MV-4-11 (cell line): ENCODE data around the gene AKR1C1.
"Not testable (repeated sequence)": the region's sequence is repeated elsewhere in the genome, so short reads cannot be mapped to it uniquely, and the experiment has no call there.

Source experiments
- DNase-seq: peaks from one replicate; lab custom pipeline; 2025; lab: John Stamatoyannopoulos, UW

AKR1C1 gene

GRCh38 chr10:4984223-4984622 lies 21.0 kb downstream of the AKR1C1 start:
- no peak for DNase-seq

GRCh38 chr10:4984971-4985594 lies 21.9 kb downstream of the AKR1C1 start:
- no peak for DNase-seq

- DNase-seq = not testable (repeated sequence)
Measured at GRCh38 chr10:4988000-4988641, 24.9 kb downstream of the AKR1C1 start.

- no peak for DNase-seq
Measured at GRCh38 chr10:4990217-4990616, 27.0 kb downstream of the AKR1C1 start.

GRCh38 chr10:4991463-4991862 lies 28.2 kb downstream of the AKR1C1 start:
- not testable (repeated sequence) for DNase-seq

- DNase-seq = not testable (repeated sequence)
Measured at GRCh38 chr10:4992564-4992963, 29.3 kb downstream of the AKR1C1 start.

- not testable (repeated sequence) for DNase-seq
Measured at GRCh38 chr10:4994260-4994659, 31.0 kb downstream of the AKR1C1 start.

- no peak for DNase-seq
Measured at GRCh38 chr10:4998671-4999070, 35.5 kb downstream of the AKR1C1 start.

GRCh38 chr10:5002013-5002727 lies 39.0 kb downstream of the AKR1C1 start:
- DNase-seq = no peak

- peak; percentile 29 for DNase-seq
Measured at GRCh38 chr10:5003127-5004029, 40.2 kb downstream of the AKR1C1 start, which contains the start of gene AKR1C2. AKR1C2 (minus strand) TSS chr10:5003857; CDS start chr10:5003835, 22 bp downstream.

- not testable (repeated sequence) for DNase-seq
Measured at GRCh38 chr10:5004030-5004385, 40.8 kb downstream of the AKR1C1 start.

- not testable (repeated sequence) for DNase-seq
Measured at GRCh38 chr10:5004501-5004900, 41.3 kb downstream of the AKR1C1 start.

GRCh38 chr10:5008857-5009548 lies 45.8 kb downstream of the AKR1C1 start:
- not testable (repeated sequence) for DNase-seq

GRCh38 chr10:5010043-5010442 lies 46.8 kb downstream of the AKR1C1 start:
- not testable (repeated sequence) for DNase-seq

GRCh38 chr10:5011392-5011791 lies 48.2 kb downstream of the AKR1C1 start:
- DNase-seq = not testable (repeated sequence)

- DNase-seq = no peak
Measured at GRCh38 chr10:5012595-5012994, 49.4 kb downstream of the AKR1C1 start.

- no peak for DNase-seq
Measured at GRCh38 chr10:5013385-5013784, 50.2 kb downstream of the AKR1C1 start.

- not testable (repeated sequence) for DNase-seq
Measured at GRCh38 chr10:5014200-5014910, 51.1 kb downstream of the AKR1C1 start.

- DNase-seq = peak; percentile 25
Measured at GRCh38 chr10:5014936-5015335, 51.7 kb downstream of the AKR1C1 start.

GRCh38 chr10:5018134-5018533 lies 54.9 kb downstream of the AKR1C1 start:
- DNase-seq = no peak
